ENCODE results near the gene ATXN2. TPM values are rescaled to one million over a fixed set of nuclear protein-coding genes. Genes with fewer than 3 reads are reported as not detected.
"Not testable (repeated sequence)": the region's sequence is repeated elsewhere in the genome, so short reads cannot be mapped to it uniquely, and the experiment has no call there.

ATXN2 gene
- total RNA-seq, 1 experiment from 2014 or later, result 78.5 TPM

GRCh38 chr12:111570084-111570961, 28.8 kb downstream of the ATXN2 start:
- no peak overlapping the region for H3K4me3 ChIP-seq (ENCODE audit: low read depth, low read length)
- H3K27me3 Mint-ChIP-seq (ENCODE audit: insufficient read depth, unreplicated experiment), result no peaks in the 10 kb centered on the region
- peaks cover 22% of the 10 kb centered on the region for H3K4me1 Mint-ChIP-seq (ENCODE audit: low read depth, unreplicated experiment)
- TF ChIP-seq CTCF (IDR thresholded peaks at IDR 0.05; ENCODE audit: insufficient read depth in 1 of 2, low read depth in 1 of 2, low read length in 1 of 2, severe bottlenecking in 1 of 2, unreplicated experiment in 1 of 2), result no peak
- H3K36me3 ChIP-seq (ENCODE audit: control insufficient read depth, insufficient read depth, low read length), result no peaks in the 10 kb centered on the region
- DNase-seq, result peak; percentile 57 to 59
- POLR2A ChIA-PET, result interaction anchor here (0.6 kb wide), 1 partner anchor 115 kb away, joined by 5 read pairs; no protein-coding TSS in a partner anchor
- no peaks in the 10 kb centered on the region for H3K27me3 ChIP-seq (replicated peaks; ENCODE audit: control insufficient read depth, insufficient read depth, low read length)
- H3K4me1 ChIP-seq, result peaks cover 31% of the 10 kb centered on the region
- H3K4me3 Mint-ChIP-seq (ENCODE audit: unreplicated experiment), result peak overlapping the region; percentile 43
- no peaks in the 10 kb centered on the region for H3K9me3 ChIP-seq
- CTCF ChIA-PET, result no interaction called here
- intact Hi-C loops (cut with micrococcal nuclease; ENCODE audit: unreplicated experiment), result no loop called here
- BruUV-seq (replicated peaks), result TSS peak; percentile 84
- H3K27ac Mint-ChIP-seq (ENCODE audit: unreplicated experiment), result peak overlapping the region; percentile 66
- no peaks in the 10 kb centered on the region for H3K9me3 Mint-ChIP-seq (ENCODE audit: unreplicated experiment)
- H3K36me3 Mint-ChIP-seq (ENCODE audit: insufficient read depth, unreplicated experiment), result peaks cover 37% of the 10 kb centered on the region

- Mint-ChIP-seq H3K27ac (ENCODE audit: unreplicated experiment) (peak overlapping the region; percentile 66), H3K27me3 (ENCODE audit: insufficient read depth, unreplicated experiment) (no peaks in the 10 kb centered on the region), H3K9me3 (ENCODE audit: unreplicated experiment) (no peaks in the 10 kb centered on the region), H3K4me1 (ENCODE audit: low read depth, unreplicated experiment) (peaks cover 22% of the 10 kb centered on the region), H3K4me3 (ENCODE audit: unreplicated experiment) (peak overlapping the region; percentile 43), H3K36me3 (ENCODE audit: insufficient read depth, unreplicated experiment) (peaks cover 37% of the 10 kb centered on the region)
- no peaks in the 10 kb centered on the region for H3K9me3 ChIP-seq
- H3K4me1 ChIP-seq, result peaks cover 23% of the 10 kb centered on the region
- no peak for DNase-seq
- no peaks in the 10 kb centered on the region for H3K27me3 ChIP-seq (replicated peaks; ENCODE audit: control insufficient read depth, insufficient read depth, low read length)
- intact Hi-C loops (cut with micrococcal nuclease; ENCODE audit: unreplicated experiment), result no loop called here
- H3K36me3 ChIP-seq (ENCODE audit: control insufficient read depth, insufficient read depth, low read length), result no peaks in the 10 kb centered on the region
- no TSS peak for BruUV-seq (replicated peaks)
- ChIA-PET POLR2A (interaction anchor here (0.6 kb wide), 1 partner anchor 116 kb away, joined by 3 read pairs; the partner anchor contains the start of gene BRAP), CTCF (no interaction called here)
- TF ChIP-seq CTCF (IDR thresholded peaks at IDR 0.05; ENCODE audit: insufficient read depth in 1 of 2, low read depth in 1 of 2, low read length in 1 of 2, severe bottlenecking in 1 of 2, unreplicated experiment in 1 of 2), result no peak
- no peak overlapping the region for H3K4me3 ChIP-seq (ENCODE audit: low read depth, low read length)
These were observed 29.6 kb downstream of the ATXN2 start for GRCh38 chr12:111569363-111570083.

- BruUV-seq (replicated peaks); H3K4me3 ChIP-seq (ENCODE audit: low read depth, low read length); DNase-seq; H3K36me3 Mint-ChIP-seq (ENCODE audit: insufficient read depth, unreplicated experiment); H3K9me3 ChIP-seq; H3K4me1 Mint-ChIP-seq (ENCODE audit: low read depth, unreplicated experiment); CTCF ChIA-PET; POLR2A ChIA-PET; H3K27me3 Mint-ChIP-seq (ENCODE audit: insufficient read depth, unreplicated experiment); intact Hi-C loops (cut with micrococcal nuclease; ENCODE audit: unreplicated experiment); H3K36me3 ChIP-seq (ENCODE audit: control insufficient read depth, insufficient read depth, low read length); H3K27ac Mint-ChIP-seq (ENCODE audit: unreplicated experiment); H3K27me3 ChIP-seq (replicated peaks; ENCODE audit: control insufficient read depth, insufficient read depth, low read length); H3K4me3 Mint-ChIP-seq (ENCODE audit: unreplicated experiment); H3K9me3 Mint-ChIP-seq (ENCODE audit: unreplicated experiment); H3K4me1 ChIP-seq: not testable (repeated sequence)
These were observed 38.3 kb downstream of the ATXN2 start for GRCh38 chr12:111560844-111561243.
